Osteoblast (primary cell): ENCODE data around the gene KCND3. TPM values are rescaled to one million over a fixed set of nuclear protein-coding genes. Genes with fewer than 3 reads are reported as not detected.

ENCODE experiments used
- DNase-seq: peaks from one replicate; pipeline ENCODE4 v3.0.0; 2011; ENCODE audit warnings: low spot score, mixed read lengths; ENCODE audit not compliant: insufficient read length; ENCODE audit errors: missing footprints
- H2AFZ ChIP-seq: 2 replicates; pipeline ENCODE4 v1.6.0; 2011; ENCODE audit warnings: mild to moderate bottlenecking, low read length
- H3K27ac ChIP-seq: 2 replicates; pipeline ENCODE4 v1.5.1; 2011; ENCODE audit warnings: mild to moderate bottlenecking, low read depth, low read length, moderate library complexity
- H3K27me3 ChIP-seq: 2 replicates; pipeline ENCODE4 v1.6.0; 2012; ENCODE audit warnings: mild to moderate bottlenecking, control low read depth, inconsistent platforms, low read length, moderate library complexity; ENCODE audit not compliant: insufficient read depth
- H3K36me3 ChIP-seq: 2 replicates; pipeline ENCODE4 v1.5.1; 2011; ENCODE audit warnings: mild to moderate bottlenecking, low read length, control low read depth, moderate library complexity; ENCODE audit not compliant: insufficient read depth
- H3K4me1 ChIP-seq: 2 replicates; pipeline ENCODE4 v1.5.1; 2011; ENCODE audit warnings: mild to moderate bottlenecking, low read length, control low read depth, moderate library complexity; ENCODE audit not compliant: insufficient read depth
- H3K4me2 ChIP-seq: 2 replicates; pipeline ENCODE4 v1.6.0; 2011; ENCODE audit warnings: mild to moderate bottlenecking, low read length; ENCODE audit not compliant: insufficient read depth
- H3K4me3 ChIP-seq: fragments of 200-600 bp; sonication (generic); 3 replicates; pipeline ENCODE4 v1.5.1; 2012; ENCODE audit warnings: mild to moderate bottlenecking, low read length, inconsistent platforms; ENCODE audit not compliant: insufficient read depth
- H3K79me2 ChIP-seq: 2 replicates; pipeline ENCODE4 v1.6.0; 2012; ENCODE audit warnings: mild to moderate bottlenecking, low read length, control low read depth, inconsistent platforms; ENCODE audit not compliant: insufficient read depth
- H3K9me3 ChIP-seq: 2 replicates; pipeline ENCODE4 v1.5.1; 2011; ENCODE audit warnings: low read depth, low read length, control low read depth
- H4K20me1 ChIP-seq: 2 replicates; pipeline ENCODE4 v1.6.0; 2012; ENCODE audit warnings: mild to moderate bottlenecking, low read length, control low read depth; ENCODE audit not compliant: insufficient read depth
- CTCF ChIP-seq: IDR thresholded peaks from 2 replicates; pipeline ENCODE4 v1.5.1; 2011; ENCODE audit warnings: mild to moderate bottlenecking, low read depth, low read length, moderate library complexity; ENCODE audit errors: extremely low read depth
- total RNA-seq: library from RNA; depleted of rRNA; stranded (reverse); fragments of >200 nt; gene quantifications from 2 replicates; pipeline ENCODE4 v1.2.3, GENCODE V29; 2012

KCND3 gene
- 3.6 and 6.5 TPM in 2 replicates for total RNA-seq

DNA sequence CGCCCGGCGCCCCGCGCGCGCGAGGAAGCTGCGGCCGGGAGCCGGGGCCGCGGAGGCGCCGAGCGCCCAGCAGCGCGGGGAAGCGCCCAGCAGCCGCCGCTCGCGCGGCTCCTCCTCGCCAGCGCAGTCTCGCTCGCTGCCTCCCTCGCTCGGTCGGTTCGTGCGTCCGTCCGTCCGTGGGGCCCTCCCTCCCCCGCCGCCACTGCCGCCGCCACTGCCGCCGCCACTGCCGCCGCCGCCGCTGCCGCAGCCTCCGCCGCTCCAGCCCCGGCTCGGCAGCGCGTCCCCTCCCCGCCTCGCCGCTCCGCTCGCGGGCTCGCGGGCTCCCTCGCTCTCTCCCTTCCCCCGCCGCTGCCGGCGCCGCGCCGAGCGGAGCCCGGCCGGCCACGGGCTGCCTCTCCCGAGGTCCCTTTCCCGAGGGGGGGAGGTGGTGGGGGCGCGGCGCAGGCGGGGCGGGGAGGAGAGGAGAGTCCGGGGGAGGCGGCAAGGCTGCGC, at the start of gene KCND3:
Gene KCND3 (minus strand): TSS at position 138 of the 495 bp plus-strand sequence.
- Histone ChIP-seq H3K27me3 (peaks cover 47% of the 10 kb centered on the region), H3K4me2 (peak within 1 kb of the TSS; percentile 57), H2AFZ (no peak within 1 kb of the TSS), H3K27ac (no peak within 1 kb of the TSS), H4K20me1 (no peaks in the 10 kb centered on the region), H3K4me1 (no peaks in the 10 kb centered on the region), H3K36me3 (no peaks in the 10 kb centered on the region), H3K4me3 (peak within 1 kb of the TSS; percentile 51), H3K9me3 (no peaks in the 10 kb centered on the region), H3K79me2 (no peaks in the 10 kb centered on the region)
- peak; percentile 93 for DNase-seq
- TF ChIP-seq CTCF: no peak

GRCh38 chr1:112034277-112034676, 44.8 kb upstream of the KCND3 start:
- no peaks in the 10 kb centered on the region for H3K4me1 ChIP-seq
- DNase-seq: no peak
- H3K9me3 ChIP-seq: no peaks in the 10 kb centered on the region
- H4K20me1 ChIP-seq: no peaks in the 10 kb centered on the region
- H2AFZ ChIP-seq: no peak overlapping the region
- no peaks in the 10 kb centered on the region for H3K36me3 ChIP-seq
- no peak overlapping the region for H3K27ac ChIP-seq
- no peaks in the 10 kb centered on the region for H3K27me3 ChIP-seq
- no peak overlapping the region for H3K4me2 ChIP-seq
- TF ChIP-seq CTCF: no peak
- H3K79me2 ChIP-seq: no peaks in the 10 kb centered on the region
- no peak overlapping the region for H3K4me3 ChIP-seq

DNA sequence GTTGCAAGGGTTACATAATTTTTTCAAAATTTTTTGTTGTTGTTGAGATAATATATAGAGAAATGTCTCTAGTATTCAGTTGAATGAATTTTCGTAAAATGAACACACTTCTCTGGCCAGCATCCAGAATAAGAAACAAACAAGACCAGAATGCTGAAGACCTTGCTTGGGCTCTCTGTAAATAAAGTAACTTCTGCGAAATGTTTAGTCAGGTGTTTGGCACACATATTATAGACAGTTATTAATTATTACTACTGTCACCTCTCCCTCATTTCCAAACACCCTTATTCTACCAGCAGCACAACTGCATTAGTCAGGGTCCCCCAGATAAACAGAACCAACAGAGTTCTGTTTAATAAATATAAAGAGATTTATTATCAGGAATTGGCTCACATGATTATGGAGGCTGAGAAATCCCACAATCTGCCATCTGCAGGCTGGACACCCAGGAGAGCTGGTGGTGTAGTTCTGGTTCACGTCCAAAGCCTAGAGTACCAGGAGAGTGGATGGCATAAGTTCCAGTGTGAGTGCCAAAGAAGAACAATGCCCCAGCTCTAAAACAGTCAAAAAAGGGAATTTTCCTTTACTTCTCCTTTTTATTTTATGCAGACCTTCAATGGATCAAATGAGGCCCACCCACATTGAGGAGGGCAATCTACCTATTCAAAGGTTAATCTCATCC, 44.1 kb upstream of the KCND3 start:
- H3K4me2 ChIP-seq: no peak overlapping the region
- no peaks in the 10 kb centered on the region for H3K4me1 ChIP-seq
- no peaks in the 10 kb centered on the region for H3K79me2 ChIP-seq
- H4K20me1 ChIP-seq: no peaks in the 10 kb centered on the region
- DNase-seq: no peak
- no peaks in the 10 kb centered on the region for H3K9me3 ChIP-seq
- TF ChIP-seq CTCF: no peak
- H3K36me3 ChIP-seq: no peaks in the 10 kb centered on the region
- H3K4me3 ChIP-seq: no peak overlapping the region
- H3K27me3 ChIP-seq: no peaks in the 10 kb centered on the region
- no peak overlapping the region for H2AFZ ChIP-seq
- no peak overlapping the region for H3K27ac ChIP-seq

DNA sequence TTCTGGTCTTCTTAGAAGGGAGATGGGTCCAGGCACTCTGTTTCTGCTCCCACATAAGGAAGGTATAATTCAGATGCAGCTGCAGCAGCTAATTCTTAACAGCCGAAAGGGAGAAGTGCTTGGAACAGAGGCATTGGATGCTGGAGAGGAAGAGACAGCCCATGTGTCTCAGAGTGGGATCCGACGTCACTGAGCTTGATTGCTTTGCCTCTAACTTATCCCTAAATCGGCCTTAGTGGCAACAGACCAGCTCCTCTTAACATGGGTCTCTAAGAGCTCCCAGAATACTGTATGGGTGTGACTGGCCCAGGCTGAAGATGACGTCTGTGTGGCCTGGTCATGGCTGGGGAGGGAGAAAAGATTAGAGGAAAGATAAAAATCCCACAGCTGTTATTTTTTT, 40.7 kb upstream of the KCND3 start:
- Histone ChIP-seq H2AFZ (no peak overlapping the region), H3K4me2 (no peak overlapping the region), H3K36me3 (no peaks in the 10 kb centered on the region), H3K27me3 (peaks cover 3% of the 10 kb centered on the region), H3K79me2 (no peaks in the 10 kb centered on the region), H3K4me3 (no peak overlapping the region), H3K4me1 (no peaks in the 10 kb centered on the region), H4K20me1 (no peaks in the 10 kb centered on the region), H3K9me3 (no peaks in the 10 kb centered on the region), H3K27ac (no peak overlapping the region)
- TF ChIP-seq CTCF: no peak
- DNase-seq: no peak
